DND-41 (cell line): Measurements from ENCODE around the gene E2F4.

Source experiments
- ATAC-seq: fragments of 200-7000 bp; cut with Tn5 transposase; 3 replicates; pipeline ENCODE4 v1.9.1; 2021; ENCODE audit warnings: low read depth; ENCODE audit not compliant: insufficient read depth
- DNase-seq: peaks from one replicate; pipeline ENCODE4 v3.0.0-alpha.2; 2020
- H2AFZ ChIP-seq: 2 replicates; pipeline ENCODE4 v1.6.0; 2012; ENCODE audit warnings: low read depth, low read length
- H3K27ac ChIP-seq: 2 replicates; pipeline ENCODE4 v1.5.1; 2012; ENCODE audit warnings: low read length, inconsistent platforms
- H3K27me3 ChIP-seq: fragments of 200-600 bp; sonication (generic); 2 replicates; pipeline ENCODE4 v1.6.0; 2012; ENCODE audit warnings: low read length, mild to moderate bottlenecking, inconsistent platforms; ENCODE audit not compliant: insufficient read depth, poor library complexity
- H3K36me3 ChIP-seq: 2 replicates; pipeline ENCODE4 v1.5.1; 2012; ENCODE audit warnings: low read length, inconsistent platforms; ENCODE audit not compliant: insufficient read depth
- H3K4me1 ChIP-seq: 2 replicates; pipeline ENCODE4 v1.5.1; 2012; ENCODE audit warnings: mild to moderate bottlenecking, low read length; ENCODE audit not compliant: insufficient read depth
- H3K4me2 ChIP-seq: 2 replicates; pipeline ENCODE4 v1.6.0; 2012; ENCODE audit warnings: mild to moderate bottlenecking, moderate library complexity, low read length, inconsistent platforms; ENCODE audit not compliant: insufficient read depth
- H3K4me3 ChIP-seq, 2 experiments: fragments of 200-600 bp in 1 of 2; shearing (Covaris generic) in 1 of 2; 2 replicates each; pipeline ENCODE4 v1.5.1; 2012 to 2016; ENCODE audit warnings: inconsistent platforms in 2 of 2, low read length in 2 of 2, mild to moderate bottlenecking in 2 of 2, low read depth in 1 of 2, moderate library complexity in 1 of 2
- H3K79me2 ChIP-seq: 2 replicates; pipeline ENCODE4 v1.6.0; 2012; ENCODE audit warnings: low read length, inconsistent platforms; ENCODE audit not compliant: insufficient read depth
- H3K9ac ChIP-seq: 2 replicates; pipeline ENCODE4 v1.6.0; 2012; ENCODE audit warnings: low read depth, mild to moderate bottlenecking, inconsistent platforms, low read length, moderate library complexity
- H3K9me3 ChIP-seq: 2 replicates; pipeline ENCODE4 v1.5.1; 2012; ENCODE audit warnings: low read length, moderate library complexity, mild to moderate bottlenecking, inconsistent platforms; ENCODE audit not compliant: insufficient read depth, severe bottlenecking
- H4K20me1 ChIP-seq: 2 replicates; pipeline ENCODE4 v1.6.0; 2012; ENCODE audit warnings: low read length; ENCODE audit not compliant: insufficient read depth
- EZH2 ChIP-seq: IDR thresholded peaks from 3 replicates; pipeline ENCODE4 v1.6.1; 2012; ENCODE audit warnings: borderline replicate concordance, low read depth, mild to moderate bottlenecking, moderate library complexity, low read length, inconsistent platforms; ENCODE audit not compliant: severe bottlenecking
- TF ChIP-seq, protein P1 (sequence below): IDR thresholded peaks from 2 replicates; pipeline ENCODE4 v1.5.1; 2012; ENCODE audit warnings: borderline replicate concordance, low read length, moderate library complexity, mild to moderate bottlenecking; ENCODE audit not compliant: poor library complexity, severe bottlenecking; ENCODE audit errors: extremely low read depth

Gene E2F4

DNA sequence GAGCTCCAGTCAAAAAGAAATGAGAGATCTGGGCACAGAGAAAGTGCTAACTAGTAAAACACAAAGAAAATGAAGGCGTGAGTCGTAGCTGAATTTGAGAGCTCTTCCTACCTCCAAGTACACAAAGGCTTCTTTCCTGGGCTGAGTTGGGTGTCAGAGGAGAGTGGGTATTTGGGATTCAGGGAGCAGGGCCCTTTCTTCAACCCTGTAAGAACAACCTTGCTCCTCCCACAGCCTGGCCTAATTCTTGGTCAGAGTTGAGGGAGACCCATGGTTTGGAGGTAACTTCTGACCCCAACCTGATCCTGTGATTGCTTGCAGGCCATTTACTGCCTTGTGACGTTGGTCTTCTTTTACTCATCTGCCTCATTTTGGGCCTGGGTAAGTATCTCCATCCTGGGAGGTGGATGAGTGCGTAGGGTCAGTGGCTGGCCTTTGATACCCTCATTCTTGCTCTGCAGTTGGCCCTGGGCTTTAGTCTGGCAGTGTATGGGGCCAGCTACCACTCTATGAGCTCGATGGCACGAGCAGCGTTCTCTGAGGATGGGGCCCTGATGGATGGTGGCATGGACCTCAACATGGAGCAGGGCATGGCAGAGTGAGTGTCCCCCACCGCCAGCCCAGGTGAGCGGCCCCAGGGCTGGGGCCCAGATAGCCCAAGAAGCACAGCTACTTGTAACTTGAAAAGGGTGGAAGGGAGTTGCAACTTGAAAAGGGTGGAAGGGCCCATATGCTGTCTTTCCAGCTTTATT is 36.3 kb downstream of the E2F4 start:
- Histone ChIP-seq H3K9me3 (no peaks in the 10 kb centered on the region), H3K36me3 (peaks cover 51% of the 10 kb centered on the region), H3K79me2 (peaks cover 28% of the 10 kb centered on the region), H3K4me3 (peak overlapping the region; percentile 77 to 89; a peak in 3 of 4 replicates), H4K20me1 (peaks cover 22% of the 10 kb centered on the region; the same call in 1 of the 2 replicates), H3K27ac (0 out of 2 replicates have a peak overlapping the region, but pooled peaks have one; percentile 81), H2AFZ (no peak overlapping the region), H3K4me1 (peaks cover 33% of the 10 kb centered on the region), H3K27me3 (no peaks in the 10 kb centered on the region), H3K9ac (peak overlapping the region; percentile 78), H3K4me2 (peak overlapping the region; percentile 98)
- DNase-seq = no peak
- no peak for ATAC-seq
- TF ChIP-seq, protein P1, sequence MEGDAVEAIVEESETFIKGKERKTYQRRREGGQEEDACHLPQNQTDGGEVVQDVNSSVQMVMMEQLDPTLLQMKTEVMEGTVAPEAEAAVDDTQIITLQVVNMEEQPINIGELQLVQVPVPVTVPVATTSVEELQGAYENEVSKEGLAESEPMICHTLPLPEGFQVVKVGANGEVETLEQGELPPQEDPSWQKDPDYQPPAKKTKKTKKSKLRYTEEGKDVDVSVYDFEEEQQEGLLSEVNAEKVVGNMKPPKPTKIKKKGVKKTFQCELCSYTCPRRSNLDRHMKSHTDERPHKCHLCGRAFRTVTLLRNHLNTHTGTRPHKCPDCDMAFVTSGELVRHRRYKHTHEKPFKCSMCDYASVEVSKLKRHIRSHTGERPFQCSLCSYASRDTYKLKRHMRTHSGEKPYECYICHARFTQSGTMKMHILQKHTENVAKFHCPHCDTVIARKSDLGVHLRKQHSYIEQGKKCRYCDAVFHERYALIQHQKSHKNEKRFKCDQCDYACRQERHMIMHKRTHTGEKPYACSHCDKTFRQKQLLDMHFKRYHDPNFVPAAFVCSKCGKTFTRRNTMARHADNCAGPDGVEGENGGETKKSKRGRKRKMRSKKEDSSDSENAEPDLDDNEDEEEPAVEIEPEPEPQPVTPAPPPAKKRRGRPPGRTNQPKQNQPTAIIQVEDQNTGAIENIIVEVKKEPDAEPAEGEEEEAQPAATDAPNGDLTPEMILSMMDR = no peak
- TF ChIP-seq EZH2 = no peak

DNA sequence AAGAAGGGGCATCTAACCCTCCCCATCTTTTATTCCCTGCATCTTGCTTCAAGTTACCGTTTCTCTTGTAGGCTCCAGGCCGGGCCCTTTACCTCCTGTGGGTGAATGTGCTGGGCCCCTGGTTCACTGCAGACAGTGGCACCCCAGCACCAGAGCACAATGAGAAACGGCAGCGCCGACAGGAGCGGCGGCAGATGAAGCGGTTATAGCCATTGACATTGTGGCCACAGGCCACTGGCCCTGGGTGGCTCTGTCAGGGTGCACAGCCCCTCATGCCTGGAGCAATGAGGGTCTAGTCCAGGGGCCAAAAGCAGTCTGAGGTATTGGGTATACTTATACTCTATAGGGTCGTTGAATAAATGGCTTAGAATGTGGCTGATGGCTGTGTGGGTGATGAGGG is 37.0 kb downstream of the E2F4 start:
- Histone ChIP-seq H3K4me2 (0 out of 2 replicates have a peak overlapping the region, but pooled peaks have one; percentile 98), H3K36me3 (peaks cover 55% of the 10 kb centered on the region), H3K27ac (no peak overlapping the region), H3K4me3 (no peak overlapping the region), H3K27me3 (no peaks in the 10 kb centered on the region), H2AFZ (no peak overlapping the region), H4K20me1 (peaks cover 22% of the 10 kb centered on the region; the same call in 1 of the 2 replicates), H3K9me3 (no peaks in the 10 kb centered on the region), H3K9ac (no peak overlapping the region), H3K79me2 (peaks cover 28% of the 10 kb centered on the region), H3K4me1 (peaks cover 33% of the 10 kb centered on the region)
- ATAC-seq (no peak), DNase-seq (no peak)
- no peak for TF ChIP-seq EZH2
- TF ChIP-seq, protein P1 = no peak

DNA sequence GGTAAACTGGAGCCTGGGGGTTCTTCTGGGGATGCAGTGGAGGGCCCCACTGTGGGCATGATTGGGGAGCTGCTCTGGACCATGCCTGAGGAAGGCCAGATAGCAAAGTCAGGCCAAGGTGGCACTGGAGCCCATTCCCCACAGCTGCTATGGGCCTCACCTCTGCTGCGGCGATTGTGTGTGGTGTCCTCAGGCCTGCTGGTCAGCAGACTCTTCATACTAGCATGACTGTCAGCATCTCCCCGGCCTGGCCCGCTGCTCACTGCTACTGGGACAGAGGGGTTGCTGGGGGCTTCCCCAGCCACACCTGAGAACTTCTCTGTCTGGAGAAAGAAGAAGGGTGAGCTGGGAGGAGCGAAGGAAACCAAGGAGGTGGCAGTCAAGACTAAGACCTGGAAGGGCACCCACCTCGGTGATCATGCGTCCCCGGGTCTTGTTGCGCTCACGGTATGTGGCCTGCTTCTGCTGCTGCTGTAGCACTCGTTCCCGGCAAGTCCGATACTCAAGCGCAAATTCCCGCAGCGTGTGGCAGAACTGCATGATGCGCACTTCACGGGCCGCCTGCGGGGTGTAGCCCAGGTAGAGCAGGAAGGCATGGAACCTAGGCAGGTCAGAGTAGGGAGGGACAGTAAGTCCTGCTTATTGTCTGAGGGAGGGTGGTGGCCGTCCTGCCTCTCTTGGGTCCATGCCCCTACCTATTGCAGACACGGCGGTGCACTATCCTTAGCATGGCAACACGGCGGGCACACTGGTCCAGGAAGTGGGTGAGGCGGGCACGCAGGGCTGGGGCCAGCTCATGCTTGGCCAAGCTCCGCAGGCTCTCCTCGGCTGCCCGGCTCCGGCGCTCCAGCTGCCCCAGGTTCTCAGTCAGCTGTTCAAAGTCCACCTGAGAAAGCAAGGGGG is 38.2 kb downstream of the E2F4 start:
- H3K4me1 ChIP-seq = peaks cover 35% of the 10 kb centered on the region
- peaks cover 22% of the 10 kb centered on the region; the same call in 1 of the 2 replicates for H4K20me1 ChIP-seq
- H3K79me2 ChIP-seq = peaks cover 38% of the 10 kb centered on the region
- no peak overlapping the region for H2AFZ ChIP-seq
- DNase-seq = no peak
- no peak overlapping the region for H3K4me2 ChIP-seq
- H3K27ac ChIP-seq = no peak overlapping the region
- no peak for TF ChIP-seq EZH2
- TF ChIP-seq, protein P1 = no peak
- H3K36me3 ChIP-seq = peaks cover 65% of the 10 kb centered on the region
- no peak overlapping the region for H3K9ac ChIP-seq
- no peak for ATAC-seq
- no peak overlapping the region for H3K4me3 ChIP-seq
- H3K9me3 ChIP-seq = no peaks in the 10 kb centered on the region
- H3K27me3 ChIP-seq = no peaks in the 10 kb centered on the region
